Astrocyte (in vitro differentiated cells and primary cell): ENCODE data around the gene CIART. TPM values are rescaled to one million over a fixed set of nuclear protein-coding genes. Genes with fewer than 3 reads are reported as not detected.

Source experiments
- DNase-seq: peaks from one replicate; pipeline ENCODE4 v3.0.0-alpha.2; 2010; ENCODE audit warnings: low read depth
- FAIRE-seq: peaks from 2 replicates; lab custom pipeline; 2011; peaks lifted over from hg19 to GRCh38; lab: Jason Lieb, UNC
- H2AFZ ChIP-seq: 2 replicates; pipeline ENCODE4 v1.6.0; 2012; ENCODE audit warnings: low read depth, low read length, inconsistent platforms
- H3K27ac ChIP-seq: 2 replicates; pipeline ENCODE4 v1.5.1; 2011; ENCODE audit warnings: low read depth, low read length, inconsistent platforms
- H3K27me3 ChIP-seq: 2 replicates; pipeline ENCODE4 v1.6.0; 2011; ENCODE audit warnings: low read length, inconsistent platforms; ENCODE audit not compliant: insufficient read depth
- H3K36me3 ChIP-seq: 2 replicates; pipeline ENCODE4 v1.5.1; 2011; ENCODE audit warnings: low read length, inconsistent platforms; ENCODE audit not compliant: insufficient read depth
- H3K4me1 ChIP-seq: 2 replicates; pipeline ENCODE4 v1.5.1; 2011; ENCODE audit warnings: low read length, inconsistent platforms; ENCODE audit not compliant: insufficient read depth
- H3K4me2 ChIP-seq: 2 replicates; pipeline ENCODE4 v1.6.0; 2012; ENCODE audit warnings: low read length, inconsistent platforms
- H3K4me3 ChIP-seq: 2 replicates; pipeline ENCODE4 v1.5.1; 2011; ENCODE audit warnings: low read depth, mild to moderate bottlenecking, low read length, inconsistent platforms; ENCODE audit not compliant: insufficient read depth
- H3K79me2 ChIP-seq: 2 replicates; pipeline ENCODE4 v1.6.0; 2012; ENCODE audit warnings: mild to moderate bottlenecking, low read length, inconsistent platforms; ENCODE audit not compliant: insufficient read depth
- H3K9ac ChIP-seq: 2 replicates; pipeline ENCODE4 v1.6.0; 2012; ENCODE audit warnings: mild to moderate bottlenecking, low read length, inconsistent platforms
- H3K9me3 ChIP-seq: 2 replicates; pipeline ENCODE4 v1.5.1; 2012; ENCODE audit warnings: low read depth, mild to moderate bottlenecking, low read length, inconsistent platforms; ENCODE audit not compliant: insufficient read depth
- H4K20me1 ChIP-seq: 2 replicates; pipeline ENCODE4 v1.6.0; 2012; ENCODE audit warnings: low read length, inconsistent platforms; ENCODE audit not compliant: insufficient read depth
- H3K27ac Mint-ChIP-seq: one replicate; pipeline ENCODE4 v1.8.0; 2021; ENCODE audit warnings: mild to moderate bottlenecking, mixed read lengths; ENCODE audit not compliant: unreplicated experiment
- H3K27me3 Mint-ChIP-seq: one replicate; pipeline ENCODE4 v1.8.0; 2021; ENCODE audit warnings: low read depth, mixed read lengths; ENCODE audit not compliant: unreplicated experiment
- H3K36me3 Mint-ChIP-seq: one replicate; pipeline ENCODE4 v1.8.0; 2021; ENCODE audit warnings: low read depth, mixed read lengths; ENCODE audit not compliant: unreplicated experiment
- H3K4me1 Mint-ChIP-seq: one replicate; pipeline ENCODE4 v1.8.0; 2021; ENCODE audit warnings: low read depth, mixed read lengths; ENCODE audit not compliant: unreplicated experiment
- H3K4me3 Mint-ChIP-seq: one replicate; pipeline ENCODE4 v1.8.0; 2021; ENCODE audit warnings: mild to moderate bottlenecking, moderate library complexity, mixed read lengths; ENCODE audit not compliant: unreplicated experiment
- H3K9me3 Mint-ChIP-seq: one replicate; pipeline ENCODE4 v1.8.0; 2021; ENCODE audit warnings: mild to moderate bottlenecking, mixed read lengths; ENCODE audit not compliant: unreplicated experiment
- EZH2 ChIP-seq: IDR thresholded peaks from 2 replicates; pipeline ENCODE4 v1.6.1; 2012; ENCODE audit warnings: mild to moderate bottlenecking, low read length, inconsistent platforms; ENCODE audit not compliant: insufficient read depth
- total RNA-seq: library from RNA; stranded (reverse); gene quantifications from 2 replicates; pipeline ENCODE4 v1.2.1, GENCODE V29; 2021
- TF ChIP-seq, protein P1 (sequence below): IDR thresholded peaks from 2 replicates; pipeline ENCODE4 v1.5.1; 2011; ENCODE audit warnings: low read depth, mild to moderate bottlenecking, inconsistent platforms, low read length, moderate library complexity; ENCODE audit not compliant: insufficient read depth

The CIART gene
- total RNA-seq, 1 donor from 2014 or later, result 4.8 TPM

DNA sequence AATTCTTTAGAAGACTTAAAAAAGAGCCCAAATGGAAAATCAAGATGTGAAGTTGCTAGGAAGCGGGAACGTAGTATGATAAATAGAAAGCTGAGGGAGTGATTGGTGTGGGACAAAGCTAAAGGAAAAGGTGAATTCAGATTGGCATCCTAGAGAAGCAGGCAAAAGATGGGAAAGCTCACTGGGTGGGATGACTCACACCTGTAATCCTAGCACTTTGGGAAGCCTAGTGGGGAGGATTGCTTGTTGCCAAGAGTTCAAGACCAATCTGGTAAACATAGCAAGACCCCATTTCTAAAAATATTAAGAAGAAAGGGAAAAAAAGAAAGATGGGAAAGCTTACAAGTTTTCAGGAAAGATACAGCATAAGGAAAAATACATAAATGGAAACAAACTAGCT lies 13.1 kb downstream of the CIART start:
- H3K4me2 ChIP-seq, result no peak overlapping the region

GRCh38 chr1:150299716-150300115 lies 17.4 kb downstream of the CIART start:
- H3K27ac ChIP-seq, result no peak overlapping the region
- H3K27me3 ChIP-seq, result no peaks in the 10 kb centered on the region
- no peaks in the 10 kb centered on the region for H3K27me3 Mint-ChIP-seq
- DNase-seq, result no peak
- H3K36me3 ChIP-seq, result peaks cover 27% of the 10 kb centered on the region
- H3K36me3 Mint-ChIP-seq, result peaks cover 17% of the 10 kb centered on the region
- H3K4me3 Mint-ChIP-seq, result no peak overlapping the region
- TF ChIP-seq, protein P1, sequence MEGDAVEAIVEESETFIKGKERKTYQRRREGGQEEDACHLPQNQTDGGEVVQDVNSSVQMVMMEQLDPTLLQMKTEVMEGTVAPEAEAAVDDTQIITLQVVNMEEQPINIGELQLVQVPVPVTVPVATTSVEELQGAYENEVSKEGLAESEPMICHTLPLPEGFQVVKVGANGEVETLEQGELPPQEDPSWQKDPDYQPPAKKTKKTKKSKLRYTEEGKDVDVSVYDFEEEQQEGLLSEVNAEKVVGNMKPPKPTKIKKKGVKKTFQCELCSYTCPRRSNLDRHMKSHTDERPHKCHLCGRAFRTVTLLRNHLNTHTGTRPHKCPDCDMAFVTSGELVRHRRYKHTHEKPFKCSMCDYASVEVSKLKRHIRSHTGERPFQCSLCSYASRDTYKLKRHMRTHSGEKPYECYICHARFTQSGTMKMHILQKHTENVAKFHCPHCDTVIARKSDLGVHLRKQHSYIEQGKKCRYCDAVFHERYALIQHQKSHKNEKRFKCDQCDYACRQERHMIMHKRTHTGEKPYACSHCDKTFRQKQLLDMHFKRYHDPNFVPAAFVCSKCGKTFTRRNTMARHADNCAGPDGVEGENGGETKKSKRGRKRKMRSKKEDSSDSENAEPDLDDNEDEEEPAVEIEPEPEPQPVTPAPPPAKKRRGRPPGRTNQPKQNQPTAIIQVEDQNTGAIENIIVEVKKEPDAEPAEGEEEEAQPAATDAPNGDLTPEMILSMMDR, result no peak
- no peak for TF ChIP-seq EZH2
- no peak for FAIRE-seq
- H3K9me3 Mint-ChIP-seq, result no peaks in the 10 kb centered on the region
- H3K79me2 ChIP-seq, result peaks cover 58% of the 10 kb centered on the region
- no peaks in the 10 kb centered on the region for H3K4me1 ChIP-seq
- no peak overlapping the region for H3K4me3 ChIP-seq
- H3K27ac Mint-ChIP-seq, result no peak overlapping the region
- H3K9me3 ChIP-seq, result no peaks in the 10 kb centered on the region
- no peak overlapping the region for H3K4me2 ChIP-seq
- no peak overlapping the region for H3K9ac ChIP-seq
- H2AFZ ChIP-seq, result no peak overlapping the region
- H4K20me1 ChIP-seq, result peaks cover 9% of the 10 kb centered on the region
- peaks cover 12% of the 10 kb centered on the region for H3K4me1 Mint-ChIP-seq

More for the DNA sequence above, 13.1 kb downstream of the CIART start:
- H4K20me1 ChIP-seq, result peaks cover 9% of the 10 kb centered on the region
- FAIRE-seq (no peak), DNase-seq (no peak)
- H3K27me3 Mint-ChIP-seq, result no peaks in the 10 kb centered on the region
- peak overlapping the region; percentile 7 for H3K27ac Mint-ChIP-seq
- peak overlapping the region; percentile 71 for H3K4me3 Mint-ChIP-seq
- TF ChIP-seq, protein P1, result no peak
- TF ChIP-seq EZH2, result no peak
- peaks cover 4% of the 10 kb centered on the region for H3K4me1 ChIP-seq
- no peak overlapping the region for H3K27ac ChIP-seq
- H3K9ac ChIP-seq, result no peak overlapping the region
- H3K36me3 Mint-ChIP-seq, result peaks cover 5% of the 10 kb centered on the region
- no peaks in the 10 kb centered on the region for H3K9me3 Mint-ChIP-seq
- H2AFZ ChIP-seq, result no peak overlapping the region
- peaks cover 7% of the 10 kb centered on the region for H3K36me3 ChIP-seq
- H3K27me3 ChIP-seq, result no peaks in the 10 kb centered on the region
- H3K4me1 Mint-ChIP-seq, result peaks cover 12% of the 10 kb centered on the region
- peaks cover 57% of the 10 kb centered on the region for H3K79me2 ChIP-seq
- no peak overlapping the region for H3K4me3 ChIP-seq
- H3K9me3 ChIP-seq, result no peaks in the 10 kb centered on the region

- Histone ChIP-seq H3K79me2 (peaks cover 39% of the 10 kb centered on the region), H3K4me3 (no peak overlapping the region), H4K20me1 (peaks cover 5% of the 10 kb centered on the region), H3K9ac (no peak overlapping the region), H3K27me3 (no peaks in the 10 kb centered on the region), H3K36me3 (peaks cover 26% of the 10 kb centered on the region), H2AFZ (no peak overlapping the region), H3K9me3 (no peaks in the 10 kb centered on the region), H3K27ac (no peak overlapping the region), H3K4me1 (no peaks in the 10 kb centered on the region), H3K4me2 (no peak overlapping the region)
- FAIRE-seq, result no peak
- H3K36me3 Mint-ChIP-seq, result peaks cover 14% of the 10 kb centered on the region
- TF ChIP-seq, protein P1, result no peak
- no peak for TF ChIP-seq EZH2
- peak overlapping the region; percentile 58 for H3K4me3 Mint-ChIP-seq
- no peak overlapping the region for H3K27ac Mint-ChIP-seq
- no peaks in the 10 kb centered on the region for H3K27me3 Mint-ChIP-seq
- H3K4me1 Mint-ChIP-seq, result peaks cover 7% of the 10 kb centered on the region
- no peaks in the 10 kb centered on the region for H3K9me3 Mint-ChIP-seq
- no peak for DNase-seq
Observed at GRCh38 chr1:150302338-150302737, 20.0 kb downstream of the CIART start.
